ENCODE data around the gene BMPR1B.
A peak's percentile ranks its signal among the peaks of the same experiment; 100 is the strongest.

The BMPR1B gene

DNA sequence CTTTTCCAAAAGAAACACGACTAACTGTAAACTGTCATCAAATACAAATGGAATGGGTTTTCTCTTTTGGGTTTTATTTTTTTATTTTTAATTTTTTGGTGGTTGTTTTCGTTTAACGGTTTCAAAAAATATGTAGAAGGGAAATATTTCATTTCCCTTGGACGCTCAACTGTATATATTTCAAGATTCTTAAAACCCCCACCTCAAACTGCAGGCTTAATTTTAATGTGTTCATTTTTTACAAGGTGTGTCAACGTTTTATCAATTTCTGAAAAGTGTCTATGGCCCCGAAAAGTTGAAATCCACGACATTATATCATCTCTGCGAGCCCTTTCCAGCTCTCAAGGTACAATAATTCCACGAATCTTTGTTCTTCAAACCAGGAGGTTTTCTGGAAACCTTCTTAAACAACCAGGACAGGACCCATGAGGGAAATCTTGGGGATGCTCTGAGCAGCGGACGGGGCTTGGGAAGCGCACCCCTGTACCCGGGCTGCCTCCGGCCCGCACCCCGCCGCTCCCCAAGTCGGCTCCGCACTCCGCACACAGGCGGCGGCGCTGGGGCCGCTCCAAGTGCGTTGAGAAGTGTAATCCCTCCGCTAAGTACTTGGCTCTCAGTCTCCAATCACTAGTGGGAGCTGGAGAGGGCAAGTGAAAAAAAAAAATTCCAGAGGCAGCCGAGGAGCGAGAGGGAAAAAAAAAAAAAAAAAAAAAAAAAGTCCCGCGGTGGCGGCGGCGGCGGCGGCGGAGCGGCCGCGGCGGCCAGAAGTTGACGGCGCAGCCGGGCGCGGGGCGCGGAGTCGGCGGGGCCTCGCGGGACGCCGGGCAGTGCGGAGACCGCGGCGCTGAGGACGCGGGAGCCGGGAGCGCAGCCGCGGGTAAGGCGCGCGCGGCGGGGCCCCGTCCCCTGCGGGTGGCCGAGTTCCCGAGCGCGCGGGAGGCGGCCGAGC is at the start of gene BMPR1B:
Gene BMPR1B, plus strand, starts transcription at position 764 of the 949 bp plus-strand sequence. CDS start 346,470 bp downstream, outside the sequence.
- peak; percentile 48 for DNase-seq (ENCODE audit: low spot score)

DNA sequence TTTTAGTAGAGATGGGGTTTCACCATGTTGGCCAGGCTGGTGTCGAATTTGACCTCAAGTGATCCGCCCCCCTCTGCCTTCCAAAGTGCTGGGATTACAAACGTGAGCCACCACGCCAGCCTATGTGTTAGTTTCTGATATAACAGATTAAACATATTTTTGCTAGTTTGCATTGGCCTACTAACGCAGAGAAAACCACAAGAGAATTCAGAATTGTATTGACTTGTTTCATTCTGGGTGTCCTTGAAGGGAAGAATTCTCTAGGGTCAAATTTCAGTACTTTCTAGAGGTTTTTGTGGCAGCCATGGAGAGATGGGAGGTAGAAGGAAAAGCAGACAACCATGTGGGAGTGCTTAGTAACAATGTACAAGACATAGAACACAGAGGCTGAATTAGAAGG is 46.1 kb upstream of the BMPR1B start:
- DNase-seq (ENCODE audit: low spot score), result no peak

DNA sequence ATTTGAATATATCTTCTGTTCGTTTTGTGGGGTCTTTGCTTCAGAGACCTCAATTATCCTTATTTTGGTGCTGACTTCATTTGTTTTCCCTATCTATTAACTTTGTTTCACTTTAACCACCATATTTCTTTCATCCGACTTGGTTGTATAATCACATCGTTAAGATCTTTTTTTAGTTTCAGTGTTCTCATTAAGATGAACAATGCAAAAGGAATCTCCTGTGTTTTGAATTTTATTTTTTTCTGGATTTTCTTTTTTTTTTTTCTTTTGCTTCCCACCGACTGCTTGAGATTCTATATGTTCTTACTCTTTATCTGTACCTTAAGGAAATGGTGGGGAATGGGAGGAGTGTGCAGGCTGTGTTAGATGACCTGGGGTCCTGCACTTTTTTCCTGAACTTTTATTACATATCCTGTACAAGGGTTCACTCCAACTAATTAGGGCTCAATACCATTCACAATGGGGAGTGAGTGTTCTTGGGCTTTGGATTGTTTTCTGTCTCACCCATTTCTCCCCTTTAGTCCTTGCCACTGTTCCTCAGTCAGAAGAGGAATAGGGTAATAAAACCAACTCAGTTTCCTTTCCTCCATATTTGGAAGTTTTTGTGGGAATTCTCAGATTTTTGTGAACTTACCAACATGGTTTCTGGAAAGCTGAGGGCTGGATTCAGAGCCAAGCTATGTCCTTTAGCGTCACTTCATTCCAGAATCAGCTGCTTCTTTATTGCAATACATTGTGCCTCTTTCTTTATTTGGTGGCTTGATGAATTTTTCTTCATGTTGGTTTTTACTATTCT is 43.2 kb upstream of the BMPR1B start:
- DNase-seq (ENCODE audit: low spot score), result no peak

DNA sequence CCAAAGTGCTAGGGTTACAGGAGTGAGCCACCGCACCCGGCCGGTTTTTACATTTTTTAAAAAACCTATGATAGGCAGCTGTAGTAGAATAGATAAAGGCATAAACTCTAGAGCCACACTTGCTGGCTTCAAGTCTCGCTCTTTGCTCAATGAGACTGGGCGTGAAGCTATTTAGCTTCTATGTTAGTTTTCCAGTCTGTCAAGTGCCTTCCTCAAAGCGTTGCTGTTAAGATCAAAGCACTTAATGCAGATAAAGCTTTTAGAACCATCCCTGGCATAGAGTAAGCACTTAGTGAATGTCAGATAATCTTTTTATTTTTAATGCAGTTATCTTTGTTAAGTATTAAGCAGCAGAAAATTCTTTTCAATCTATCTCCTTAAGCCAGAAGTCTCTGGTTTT is 42.0 kb upstream of the BMPR1B start:
- DNase-seq (ENCODE audit: low spot score), result no peak

DNA sequence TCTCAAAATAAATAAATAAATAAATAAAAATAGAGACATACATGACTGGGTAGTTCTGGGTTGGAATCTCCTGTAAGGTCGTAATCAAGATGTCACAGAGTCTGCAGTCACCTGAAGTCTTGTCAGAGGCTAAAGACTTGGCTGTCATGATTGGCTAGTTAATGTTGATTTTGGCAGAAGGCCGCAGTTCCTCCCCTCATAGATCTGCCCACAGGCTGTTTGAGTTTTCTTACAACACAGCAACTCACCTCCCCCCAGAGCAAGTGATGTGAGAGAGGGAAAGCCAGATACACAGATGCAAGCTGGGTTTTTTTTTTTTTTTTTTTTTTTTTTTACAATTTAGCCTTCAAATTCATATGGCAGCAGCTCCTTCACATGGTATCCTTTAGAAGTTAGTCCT is 36.4 kb upstream of the BMPR1B start:
- DNase-seq (ENCODE audit: low spot score), result no peak

DNA sequence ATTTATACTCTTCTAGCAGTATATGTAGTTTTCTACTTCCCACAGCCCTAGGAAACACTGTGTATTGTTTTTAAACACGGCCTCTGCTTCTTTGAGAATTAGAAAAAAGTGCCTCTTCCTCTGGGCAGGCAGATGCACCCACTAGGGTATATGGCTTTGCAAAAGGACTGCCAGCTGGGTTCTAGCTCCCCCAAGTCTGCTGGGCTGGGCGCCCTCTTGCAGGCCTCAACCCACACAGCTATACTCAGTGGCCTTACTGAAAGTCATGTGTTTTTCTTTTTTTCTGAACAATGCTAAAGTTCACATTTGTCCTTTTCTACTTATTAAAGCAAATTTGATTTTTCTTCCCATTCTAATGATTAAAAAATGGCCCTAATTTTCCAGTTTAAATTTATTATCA is 35.5 kb upstream of the BMPR1B start:
- no peak for DNase-seq (ENCODE audit: low spot score)

DNA sequence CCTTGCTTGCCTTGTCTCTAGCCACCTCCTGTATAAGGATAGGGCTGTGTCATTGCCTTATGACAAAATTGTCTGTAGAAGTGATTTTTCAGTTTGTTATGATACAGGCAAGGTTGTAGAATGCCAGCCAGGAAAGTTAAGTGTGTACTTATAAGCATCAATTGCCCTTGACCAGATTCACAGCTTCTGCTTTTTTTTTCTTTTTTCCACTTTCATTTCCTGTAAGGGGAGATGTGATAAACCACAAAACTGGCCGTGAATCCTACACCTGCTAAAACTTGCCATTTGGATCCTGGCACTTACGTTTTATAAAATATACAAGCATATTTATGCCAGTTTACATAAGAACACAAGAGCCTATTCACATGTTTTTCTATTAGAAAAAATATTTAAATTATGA is 35.0 kb upstream of the BMPR1B start:
- no peak for DNase-seq (ENCODE audit: low spot score)

DNA sequence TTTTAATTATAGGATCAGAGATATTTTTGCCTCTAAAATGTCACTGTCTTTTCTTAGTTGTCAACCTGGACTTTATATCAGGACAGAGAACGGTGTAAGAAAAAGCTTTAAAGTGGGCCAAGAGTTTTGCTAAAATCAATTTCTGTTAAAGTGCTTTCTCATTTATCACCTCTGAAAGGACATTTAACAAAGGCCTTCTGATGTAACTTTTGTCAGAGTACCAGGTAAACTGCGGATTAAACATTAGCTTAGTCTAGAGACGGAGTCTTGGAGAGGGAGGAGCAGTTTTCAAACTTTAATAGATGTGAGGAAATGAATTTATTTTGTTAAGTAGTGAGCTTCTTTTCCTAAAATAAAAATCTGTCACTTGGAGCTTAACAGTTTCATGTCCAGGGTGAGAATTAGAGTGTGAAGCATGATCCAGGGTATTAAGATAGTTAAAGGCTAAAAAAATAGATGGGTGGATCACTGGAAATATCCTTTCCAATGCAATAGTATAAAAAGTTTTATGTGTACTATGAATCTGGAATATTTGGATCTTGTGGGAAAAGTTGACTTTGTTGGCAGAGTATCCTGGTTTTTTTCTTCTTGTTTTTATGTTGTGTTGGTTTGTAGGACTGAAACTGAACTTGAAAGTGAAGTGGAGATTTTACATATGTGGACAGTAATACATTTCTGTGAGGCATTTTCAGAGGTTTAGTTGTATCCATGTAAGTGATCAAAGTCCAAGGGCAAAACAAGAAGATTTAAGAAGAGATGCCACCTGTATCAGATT is 33.6 kb upstream of the BMPR1B start:
- DNase-seq (ENCODE audit: low spot score), result no peak

DNA sequence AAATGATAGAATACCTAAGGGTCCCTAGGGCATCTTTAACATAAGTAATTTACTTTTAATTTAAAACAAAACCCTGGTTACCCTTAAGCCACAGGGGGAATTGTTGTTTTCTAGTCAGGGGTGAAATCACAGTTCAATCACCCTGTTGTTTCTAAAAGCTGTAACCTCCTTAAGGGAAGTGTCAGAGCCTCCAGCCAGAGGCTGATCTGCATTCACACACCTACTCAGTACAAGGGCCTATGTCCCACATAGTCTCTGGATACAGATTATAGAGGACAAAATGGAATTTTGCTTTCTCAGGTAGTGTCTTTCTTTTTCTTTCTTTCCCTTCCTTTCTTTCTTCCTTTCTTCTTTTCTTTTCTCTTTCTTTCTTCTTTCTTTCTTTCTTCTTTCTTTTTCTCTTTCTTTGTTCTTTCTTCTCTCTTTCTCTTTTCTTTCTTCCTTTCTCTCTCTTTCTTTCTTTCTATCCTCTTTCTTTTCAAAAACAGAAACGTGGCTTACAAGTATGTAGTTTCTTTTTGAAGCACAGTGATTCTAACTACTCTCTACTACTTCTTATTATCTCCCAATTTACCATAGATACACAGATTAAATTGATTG is 31.1 kb upstream of the BMPR1B start:
- DNase-seq (ENCODE audit: low spot score), result no peak

DNA sequence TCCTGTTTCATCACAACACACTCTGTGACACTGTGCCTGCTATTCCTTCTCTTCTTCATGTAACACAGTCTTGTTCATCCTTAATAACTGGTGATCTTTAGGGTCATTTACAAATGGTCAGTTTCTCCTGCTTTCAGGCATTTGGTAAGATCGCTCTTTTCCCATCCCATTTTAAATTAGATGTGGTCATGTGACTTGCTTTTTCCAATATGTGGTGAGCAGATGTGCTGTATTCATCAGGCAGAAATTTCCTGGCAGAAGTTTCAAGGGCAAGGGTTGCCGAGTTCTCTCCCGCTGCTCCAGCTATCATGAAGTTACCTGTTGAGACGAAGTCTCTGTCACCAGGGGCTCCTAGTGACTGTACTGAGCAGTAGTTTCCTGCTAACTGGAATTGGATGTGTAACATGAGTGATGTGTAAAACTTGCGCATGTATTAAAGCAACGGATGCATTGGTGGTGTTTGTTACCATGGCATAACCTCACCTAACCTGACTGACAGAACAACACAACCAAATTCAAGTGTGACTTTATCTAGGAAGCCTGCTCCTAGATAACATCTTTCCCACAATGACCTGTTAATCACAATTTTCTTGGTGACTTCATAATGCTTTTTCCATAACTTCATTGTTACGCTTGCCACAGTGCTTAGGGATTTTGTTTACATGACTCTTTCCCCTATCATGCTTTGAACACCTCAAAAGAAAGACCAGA is 29.5 kb upstream of the BMPR1B start:
- DNase-seq (ENCODE audit: low spot score), result no peak

DNA sequence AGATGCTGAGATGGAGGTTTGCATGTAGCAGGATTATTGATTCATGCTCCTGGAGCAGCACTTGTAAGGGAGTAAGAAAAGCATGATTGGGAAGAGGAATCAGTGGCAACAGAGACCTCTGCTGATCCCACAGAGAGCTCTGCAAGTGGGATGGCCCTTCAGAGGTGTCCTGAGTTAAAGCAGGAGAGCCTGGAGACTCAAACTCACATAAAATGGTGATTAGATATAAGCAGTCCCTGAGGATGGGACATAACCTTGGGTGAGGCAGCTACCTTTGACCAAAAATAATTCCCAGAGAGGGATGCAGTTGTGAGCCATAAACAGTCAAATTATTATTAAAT is 25.4 kb upstream of the BMPR1B start:
- DNase-seq (ENCODE audit: low spot score), result no peak

DNA sequence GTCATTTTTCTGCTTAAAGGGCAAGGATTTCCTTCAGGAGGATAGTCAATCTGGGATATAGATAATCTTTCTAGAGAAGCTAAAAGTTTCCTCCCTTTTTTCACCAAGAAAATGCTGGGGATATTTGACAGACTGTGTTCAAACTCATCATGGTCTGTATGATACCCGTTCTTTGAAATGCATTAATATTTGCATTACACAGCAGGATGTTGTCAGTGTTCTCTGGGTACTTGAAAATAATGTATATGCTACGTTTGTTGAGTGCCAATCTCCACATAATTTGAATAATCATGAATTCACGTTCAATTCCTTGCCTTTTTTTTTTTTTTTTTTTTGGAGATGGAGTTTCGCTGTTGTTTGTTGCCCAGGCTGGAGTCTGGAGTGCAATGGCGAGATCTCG is 18.0 kb upstream of the BMPR1B start:
- DNase-seq (ENCODE audit: low spot score), result no peak

DNA sequence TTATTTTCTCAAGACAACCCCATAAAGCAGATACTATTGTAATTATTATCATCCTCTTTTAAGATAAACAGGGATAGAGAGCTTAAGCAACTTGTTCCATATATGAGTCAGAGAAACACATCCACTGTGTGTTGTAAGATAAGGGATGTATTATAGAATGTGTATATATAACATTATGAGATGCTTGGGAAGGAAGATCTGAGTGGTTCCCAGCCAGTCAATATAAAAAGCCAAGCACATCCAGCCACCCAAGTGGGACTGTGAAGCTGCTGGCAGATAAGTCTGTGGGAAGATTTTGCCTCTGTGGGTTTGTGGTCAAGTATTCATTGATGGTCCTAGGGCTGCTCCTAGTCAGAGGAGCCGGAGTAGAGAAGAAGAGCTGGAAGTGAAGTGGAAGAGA is 16.5 kb upstream of the BMPR1B start:
- DNase-seq (ENCODE audit: low spot score), result no peak

DNA sequence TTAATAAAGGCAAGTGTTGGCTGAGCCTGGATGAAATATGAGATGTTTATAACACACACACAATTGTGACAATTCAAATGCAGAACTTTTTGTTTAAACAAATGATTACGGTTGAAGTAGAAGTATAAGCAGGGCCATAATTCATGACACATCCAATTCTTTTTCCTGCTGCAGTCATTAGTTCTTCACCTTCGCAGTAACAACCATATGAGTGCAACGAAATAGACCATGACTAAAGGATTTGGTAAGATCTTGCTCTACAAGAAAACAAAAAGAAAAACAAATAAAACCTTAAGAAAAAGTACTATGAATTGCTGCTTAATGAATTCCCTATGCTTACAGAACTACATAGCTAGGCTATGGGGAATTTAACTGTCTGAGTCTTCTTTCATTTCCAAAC is 13.9 kb upstream of the BMPR1B start:
- DNase-seq (ENCODE audit: low spot score), result no peak

DNA sequence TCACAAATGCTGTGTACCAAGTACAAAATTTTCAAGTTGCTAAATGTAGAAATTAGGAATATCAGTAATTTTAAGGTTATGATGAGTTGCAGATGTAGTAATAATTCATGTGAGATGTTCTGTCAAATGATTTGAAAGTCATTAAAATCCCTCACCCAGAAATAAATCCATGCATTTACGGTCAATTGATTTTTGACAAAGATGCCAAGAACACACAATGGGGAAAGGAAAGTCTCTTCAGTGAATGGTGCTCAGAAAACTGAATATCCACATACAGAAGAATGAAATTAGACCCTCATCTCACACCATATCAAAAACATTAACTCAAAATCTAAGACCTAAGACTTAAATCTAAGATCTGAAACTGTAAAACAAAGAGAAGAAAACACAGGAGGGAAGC is 12.9 kb upstream of the BMPR1B start:
- no peak for DNase-seq (ENCODE audit: low spot score)

DNA sequence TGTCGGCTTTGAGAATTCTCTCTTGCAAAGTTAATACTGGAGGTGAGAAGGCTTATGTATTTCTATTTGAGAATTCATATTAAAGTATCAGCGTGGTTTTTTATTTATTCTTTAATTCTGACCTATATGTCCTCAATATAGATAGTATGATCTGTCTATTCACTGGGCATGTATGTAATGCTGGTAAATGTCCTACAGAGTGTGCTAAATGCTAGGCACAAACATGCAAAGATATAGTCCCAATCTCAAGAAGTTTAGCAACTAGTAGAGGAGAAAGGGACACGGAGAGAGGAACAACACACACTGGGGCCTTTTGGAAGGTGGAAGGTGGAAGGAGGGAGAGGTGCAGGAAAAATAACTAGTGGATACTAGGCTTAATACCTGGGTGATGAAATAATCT is 11.0 kb upstream of the BMPR1B start:
- DNase-seq (ENCODE audit: low spot score), result no peak

DNA sequence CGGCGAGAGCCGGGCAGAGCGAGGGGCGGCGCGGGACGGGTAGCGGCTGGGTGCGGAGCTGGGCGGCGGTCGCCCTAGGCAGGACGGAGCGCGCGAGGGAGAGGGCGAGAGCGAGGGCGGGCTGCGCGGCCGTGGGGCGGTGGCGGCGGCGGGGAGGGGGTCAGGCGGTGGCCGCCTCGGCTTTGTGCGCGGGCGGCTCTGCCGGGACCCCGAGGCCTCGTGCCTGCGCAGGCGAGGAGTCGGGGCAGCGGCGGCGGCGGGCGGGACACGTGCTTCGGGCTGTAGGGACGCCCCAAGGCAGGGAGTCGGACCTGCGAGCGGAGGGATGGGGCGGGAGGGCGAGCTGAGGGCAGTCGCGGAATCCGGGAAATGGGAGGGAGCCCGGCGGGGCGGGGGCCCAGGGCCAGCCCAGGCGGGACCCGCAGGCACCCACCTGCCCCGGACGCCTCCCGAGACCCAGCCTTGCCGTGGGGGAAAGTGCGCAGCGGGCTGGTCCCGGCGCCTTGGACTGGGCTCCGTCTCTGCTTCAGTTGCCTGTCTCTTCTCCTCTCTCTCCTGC is 465 bp downstream of the BMPR1B start:
- peak; percentile 20 for DNase-seq (ENCODE audit: low spot score)

DNA sequence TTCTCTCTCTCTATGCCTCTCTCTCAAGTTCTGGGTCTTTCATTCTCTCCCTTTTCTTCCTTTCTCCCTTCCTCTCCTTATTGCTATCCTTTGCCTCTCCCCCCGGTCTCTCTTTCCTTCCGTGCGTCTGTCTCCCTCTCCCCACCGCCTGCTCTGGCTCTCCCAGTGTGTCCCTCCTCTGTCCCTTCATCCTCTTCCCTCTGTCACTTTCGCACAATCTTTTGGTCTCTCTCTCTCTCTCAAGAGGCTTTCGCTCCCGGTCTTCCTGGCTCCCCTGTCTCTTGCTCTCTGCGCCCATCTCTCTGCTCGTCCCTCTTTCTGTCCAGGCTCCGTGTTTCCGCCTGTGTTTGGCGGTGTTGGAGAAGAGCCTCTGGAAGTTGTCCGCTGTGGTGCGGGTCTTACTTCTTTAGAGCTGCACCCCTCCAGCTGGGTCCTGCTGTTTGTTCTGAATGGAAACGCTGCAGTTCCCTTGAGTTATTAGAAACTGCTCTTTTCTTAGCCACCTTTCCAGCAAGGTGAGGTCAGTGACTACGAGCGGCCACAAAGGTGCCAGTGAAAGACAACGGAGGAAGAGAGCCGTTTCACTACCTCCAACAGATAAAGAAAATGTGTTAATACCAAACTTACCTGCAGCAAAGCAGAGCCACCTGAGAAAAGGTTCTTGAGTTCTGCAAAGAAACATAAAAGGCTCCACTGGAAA is 1.1 kb downstream of the BMPR1B start:
- DNase-seq (ENCODE audit: low spot score), result no peak

DNA sequence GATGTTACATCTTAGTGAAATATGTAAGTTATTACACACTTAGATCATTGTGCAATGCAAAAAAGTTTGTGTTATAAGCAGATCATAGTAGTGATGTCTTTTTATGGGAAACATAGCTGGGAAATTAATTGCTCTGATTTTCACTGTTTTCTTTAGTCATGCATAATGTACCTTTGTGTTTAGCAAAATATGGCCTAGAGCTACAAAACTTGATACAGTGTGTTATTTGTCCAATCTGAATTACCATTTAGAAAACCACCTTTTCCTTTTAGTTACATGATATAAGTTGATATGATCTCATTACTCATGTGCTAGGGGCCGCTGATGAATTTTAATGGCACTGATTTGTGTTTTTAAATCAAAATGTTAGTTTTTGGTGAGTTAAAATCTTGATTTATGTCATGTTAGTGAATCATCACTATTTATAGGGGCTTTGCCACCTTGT is 2.0 kb downstream of the BMPR1B start:
- no peak for DNase-seq (ENCODE audit: low spot score)

DNA sequence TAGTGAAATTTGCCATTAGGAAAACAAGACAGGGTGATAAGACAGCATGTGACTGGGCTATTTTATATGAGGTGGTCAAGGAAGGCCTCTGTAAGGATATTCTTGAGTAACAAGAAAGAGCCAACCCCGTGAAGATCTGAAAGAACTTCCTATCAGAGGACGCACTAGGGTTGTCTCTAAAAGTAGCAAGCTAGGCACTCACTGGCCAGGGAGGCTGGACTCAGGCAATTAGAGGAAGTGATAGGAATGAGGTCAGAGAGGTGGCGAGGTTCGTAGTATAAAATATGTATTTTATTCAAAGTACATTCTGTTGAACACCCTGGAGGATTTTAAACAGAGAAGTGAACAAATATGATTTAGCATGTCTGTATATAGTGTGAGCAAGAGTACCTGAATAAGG is 4.6 kb downstream of the BMPR1B start:
- no peak for DNase-seq (ENCODE audit: low spot score)
